ENCODE data around the gene COL8A1. TPM values are rescaled to one million over a fixed set of nuclear protein-coding genes. Genes with fewer than 3 reads are reported as not detected.

The COL8A1 gene
- total RNA-seq, 2 donors from 2014 or later, result 2.3 to 2.8 TPM

DNA sequence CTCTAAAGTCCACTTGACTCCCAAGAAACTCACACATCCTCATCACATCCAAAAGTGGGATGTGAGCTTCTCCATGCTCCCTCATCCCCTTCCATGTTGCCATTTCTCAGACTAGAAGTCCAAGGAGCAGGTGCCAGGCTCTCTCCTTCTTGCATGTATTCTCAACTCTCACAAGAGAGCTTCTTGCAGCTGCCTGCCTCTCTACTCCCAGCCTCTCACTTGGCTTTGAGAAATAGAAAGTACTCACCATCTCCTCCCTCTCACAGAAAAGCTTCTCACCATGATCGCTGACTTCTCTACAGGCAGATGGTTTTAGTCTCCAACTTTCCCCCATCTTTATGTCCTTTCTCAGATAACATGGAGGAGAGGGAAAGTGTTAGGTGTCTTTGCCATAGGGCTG is 26.6 kb downstream of the COL8A1 start:
- intact Hi-C loops (cut with DNase I, micrococcal nuclease), result no loop called here
- DNase-seq (no peak), ATAC-seq (no peak)

GRCh38 chr3:99666201-99666600 is 27.8 kb downstream of the COL8A1 start:
- intact Hi-C loops (cut with DNase I, micrococcal nuclease), result no loop called here
- ATAC-seq, result no peak
- no peak for DNase-seq

DNA sequence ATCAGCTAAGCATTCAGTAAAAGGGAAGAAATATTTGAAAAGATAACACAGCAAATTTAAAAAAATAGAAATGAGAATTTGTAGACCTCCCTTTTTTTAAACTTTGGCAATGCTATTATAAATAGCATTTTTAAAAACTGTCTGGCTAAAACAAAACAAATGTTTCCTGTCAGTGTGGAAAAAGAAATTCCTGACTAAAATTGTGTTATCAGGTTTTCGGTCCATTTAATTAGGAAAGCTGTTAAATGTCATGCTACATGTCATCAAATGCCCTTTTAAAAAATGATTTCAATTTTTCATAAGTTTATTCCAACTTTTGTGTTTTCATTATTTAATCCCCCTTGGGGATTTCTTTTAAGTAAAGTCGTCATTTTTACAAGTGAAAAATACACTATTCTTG is 29.6 kb downstream of the COL8A1 start:
- ATAC-seq, result no peak
- intact Hi-C loops (cut with DNase I, micrococcal nuclease), result no loop called here
- no peak for DNase-seq

GRCh38 chr3:99669879-99670555 is 31.6 kb downstream of the COL8A1 start:
- ATAC-seq (no peak), DNase-seq (no peak)
- intact Hi-C loops (cut with DNase I, micrococcal nuclease), result no loop called here

- no peak for DNase-seq
- intact Hi-C loops (cut with DNase I, micrococcal nuclease), result no loop called here
- no peak for ATAC-seq
These were observed 32.2 kb downstream of the COL8A1 start for GRCh38 chr3:99670556-99670950.

DNA sequence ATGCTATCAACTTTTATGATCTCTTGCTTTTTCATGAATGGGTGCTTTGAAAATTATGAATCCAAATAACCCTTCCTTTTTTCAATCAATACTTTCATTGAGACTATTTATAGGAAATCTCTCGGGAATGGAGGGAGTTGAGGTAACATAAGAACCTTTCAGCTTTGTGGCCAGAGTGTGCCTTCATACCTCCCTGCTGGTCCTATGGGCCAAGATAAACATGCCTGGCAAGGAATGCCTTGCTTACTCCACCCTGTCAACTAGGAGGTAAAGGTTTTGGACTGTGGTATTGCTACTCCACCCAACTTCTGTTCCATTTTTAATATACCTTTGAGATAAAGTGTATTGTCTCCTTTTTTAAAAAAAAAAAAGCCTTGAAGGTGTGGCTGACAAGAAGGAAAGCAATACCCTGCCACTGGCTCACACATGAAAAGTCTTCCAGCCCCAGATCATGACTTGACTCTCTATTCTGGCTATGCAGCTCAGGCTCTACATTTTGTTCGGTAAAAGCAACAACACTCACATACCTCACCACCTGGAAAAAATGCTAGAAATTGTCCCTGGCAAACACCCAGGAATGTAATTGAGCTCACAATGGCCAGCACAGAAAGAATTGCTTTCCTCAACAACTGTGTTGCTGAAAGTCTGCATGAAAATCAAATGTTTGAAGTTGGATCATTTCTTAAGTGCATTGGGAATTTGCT is 35.8 kb downstream of the COL8A1 start:
- DNase-seq, result no peak
- intact Hi-C loops (cut with DNase I, micrococcal nuclease), result no loop called here
- ATAC-seq, result no peak

- ATAC-seq (no peak), DNase-seq (no peak)
- intact Hi-C loops (cut with DNase I, micrococcal nuclease), result no loop called here
These were observed 39.6 kb downstream of the COL8A1 start for GRCh38 chr3:99678023-99678422.

DNA sequence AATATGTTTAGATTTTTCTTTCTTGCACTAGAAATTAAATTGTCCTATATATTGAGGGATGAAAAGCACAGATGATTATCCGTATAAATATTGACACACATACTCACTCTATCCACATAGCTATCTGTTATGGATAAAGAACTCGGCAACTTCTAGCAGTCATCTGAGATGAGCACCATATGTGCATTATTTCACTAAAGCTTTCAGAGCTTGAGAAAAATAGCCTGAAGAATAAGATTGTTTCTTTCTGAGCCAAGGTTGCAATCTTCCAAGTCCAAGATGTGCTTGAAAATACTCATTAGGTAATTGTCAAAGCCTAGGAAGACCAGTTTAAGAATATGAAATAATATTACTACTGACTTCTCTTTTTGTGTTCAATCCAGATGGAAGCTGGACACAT is 40.5 kb downstream of the COL8A1 start:
- intact Hi-C loops (cut with DNase I, micrococcal nuclease), result no loop called here
- ATAC-seq, result no peak
- no peak for DNase-seq

GRCh38 chr3:99681512-99681911 is 43.1 kb downstream of the COL8A1 start:
- ATAC-seq, result no peak
- intact Hi-C loops (cut with DNase I, micrococcal nuclease), result loop anchor here in 1 of 2 donors (10.0 kb wide), 1 partner anchor 177 kb away; no protein-coding TSS in a partner anchor
- no peak for DNase-seq

DNA sequence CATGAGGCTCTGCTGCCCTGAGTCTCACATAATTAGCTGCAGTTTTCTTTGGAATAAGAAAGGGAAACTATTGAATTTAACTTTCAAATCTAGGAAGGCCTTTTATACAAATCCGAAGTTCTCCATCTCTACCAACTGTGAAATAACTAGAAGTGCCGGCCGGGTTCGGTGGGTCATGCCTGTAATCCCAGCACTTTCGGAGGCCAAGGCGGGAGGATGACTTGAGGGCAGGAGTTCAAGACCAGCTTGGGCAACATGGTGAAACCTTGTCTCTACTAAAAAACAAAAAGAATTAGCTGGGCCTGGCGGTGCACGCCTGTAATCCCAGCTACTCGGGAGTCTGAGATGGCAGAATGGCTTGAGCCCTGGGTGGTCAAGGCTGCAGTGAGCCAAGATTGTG is 43.6 kb downstream of the COL8A1 start:
- intact Hi-C loops (cut with DNase I, micrococcal nuclease), result loop anchor here in 1 of 2 donors (10.0 kb wide), 1 partner anchor 177 kb away; no protein-coding TSS in a partner anchor
- DNase-seq (no peak), ATAC-seq (no peak)

- ATAC-seq (no peak), DNase-seq (no peak)
- intact Hi-C loops (cut with DNase I, micrococcal nuclease), result loop anchor here in 1 of 2 donors (10.0 kb wide), 1 partner anchor 179 kb away; no protein-coding TSS in a partner anchor
These were observed 45.1 kb downstream of the COL8A1 start for GRCh38 chr3:99683465-99683864.

- ATAC-seq (no peak), DNase-seq (no peak)
- intact Hi-C loops (cut with DNase I, micrococcal nuclease), result loop anchor here in 1 of 2 donors (10.0 kb wide), 1 partner anchor 179 kb away; no protein-coding TSS in a partner anchor
These were observed 45.5 kb downstream of the COL8A1 start for GRCh38 chr3:99683876-99684275.

GRCh38 chr3:99684644-99685043 is 46.2 kb downstream of the COL8A1 start:
- ATAC-seq, result no peak
- intact Hi-C loops (cut with DNase I, micrococcal nuclease), result loop anchor here in 1 of 2 donors (10.0 kb wide), 1 partner anchor 180 kb away; no protein-coding TSS in a partner anchor
- no peak for DNase-seq

DNA sequence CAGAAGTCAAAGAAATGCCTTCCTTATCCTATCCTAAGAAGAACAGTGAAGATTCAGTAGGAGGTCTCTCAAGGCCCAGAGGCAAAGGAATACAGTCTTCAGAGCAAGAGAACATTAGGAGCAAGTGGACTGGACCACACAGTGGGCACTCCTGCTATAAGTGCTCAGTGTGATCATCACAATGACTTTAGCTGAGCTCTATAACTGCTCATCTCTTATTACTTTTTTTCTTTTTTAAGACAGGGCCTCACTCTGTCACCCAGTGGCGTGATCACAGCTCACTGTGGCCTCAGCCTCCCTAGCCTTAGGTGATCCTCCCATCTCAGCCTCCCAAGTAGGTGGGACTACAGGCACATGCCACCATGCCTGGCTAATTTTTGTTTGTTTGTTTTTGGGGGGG is 48.1 kb downstream of the COL8A1 start:
- DNase-seq, result no peak
- ATAC-seq, result no peak
- intact Hi-C loops (cut with DNase I, micrococcal nuclease), result loop anchor here in 1 of 2 donors (10.0 kb wide), 1 partner anchor 182 kb away; no protein-coding TSS in a partner anchor

DNA sequence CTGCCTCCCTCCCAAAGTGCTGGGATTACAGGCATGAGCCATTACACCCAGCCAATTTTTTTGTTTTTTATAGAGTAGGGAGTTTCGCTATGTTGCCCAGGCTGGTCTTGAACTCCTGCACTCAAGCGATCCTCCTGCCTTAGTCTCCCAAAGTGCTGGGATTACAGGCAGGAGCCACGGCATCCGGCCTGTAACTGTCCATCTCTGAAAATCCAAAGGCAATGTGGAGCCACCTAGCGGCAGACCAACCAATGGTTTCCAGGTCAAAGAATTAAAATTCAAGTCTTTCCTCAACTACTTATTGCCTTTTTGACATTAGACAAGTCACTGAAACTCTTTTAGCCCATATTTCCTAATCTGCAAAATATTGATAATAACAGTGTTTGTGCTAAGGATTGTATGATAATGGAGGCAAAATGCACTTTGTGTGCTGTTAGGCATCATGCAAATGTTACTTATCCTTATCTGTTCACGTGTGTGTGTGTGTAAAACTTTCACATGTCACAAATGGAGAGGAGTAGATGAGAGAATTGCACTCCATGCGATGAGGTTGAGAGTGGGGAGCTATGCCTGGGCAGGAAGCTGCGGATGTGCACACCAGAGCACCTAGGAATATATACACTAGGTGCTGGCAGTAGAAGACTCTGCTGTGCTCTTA is 48.7 kb downstream of the COL8A1 start:
- DNase-seq (peak in 1 of 2 donors; percentile 66), ATAC-seq (peak; percentile 46)
- intact Hi-C loops (cut with DNase I, micrococcal nuclease), result loop anchor here in 1 of 2 donors (10.0 kb wide), 1 partner anchor 182 kb away; no protein-coding TSS in a partner anchor

GRCh38 chr3:99690761-99691369 is 52.5 kb downstream of the COL8A1 start:
- intact Hi-C loops (cut with DNase I, micrococcal nuclease), result no loop called here
- DNase-seq (no peak), ATAC-seq (no peak)

GRCh38 chr3:99693636-99694035 is 55.2 kb downstream of the COL8A1 start:
- intact Hi-C loops (cut with DNase I, micrococcal nuclease), result no loop called here

GRCh38 chr3:99696497-99696896 is 58.1 kb downstream of the COL8A1 start:
- intact Hi-C loops (cut with DNase I, micrococcal nuclease), result no loop called here
- DNase-seq (no peak), ATAC-seq (no peak)

More at GRCh38 chr3:99693636-99694035, 55.2 kb downstream of the COL8A1 start:
- ATAC-seq, result no peak
- DNase-seq, result no peak

DNA sequence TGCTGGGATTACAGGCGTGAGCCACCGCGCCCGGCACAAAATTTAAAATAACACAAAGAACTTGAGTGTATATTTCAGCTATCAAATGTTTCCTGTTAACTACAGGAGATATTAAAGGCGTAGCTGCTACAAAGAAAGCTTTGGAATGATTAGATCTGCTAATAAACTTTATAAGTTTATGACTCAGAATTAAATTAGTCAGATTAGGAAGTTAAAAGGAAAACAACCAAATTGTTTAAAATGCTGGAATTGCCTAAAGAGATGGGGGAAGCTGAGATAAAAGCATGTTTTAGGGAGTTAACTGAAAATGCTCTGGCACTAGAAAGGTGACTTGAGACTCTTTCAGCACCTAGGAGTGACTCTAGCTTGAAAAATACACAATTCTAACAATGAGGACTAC is 58.9 kb downstream of the COL8A1 start:
- no peak for DNase-seq
- intact Hi-C loops (cut with DNase I, micrococcal nuclease), result no loop called here
- no peak for ATAC-seq

All from left colon (tissue), 2 donors.